SH-SY5Y (cell line): Measurements from ENCODE around the gene DCAF8.

Experiments
- GATA2 ChIP-seq: IDR thresholded peaks from 2 replicates; pipeline ENCODE4 v1.6.1; 2011; ENCODE audit warnings: mild to moderate bottlenecking, low read depth, low read length
- GATA3 ChIP-seq: IDR thresholded peaks from 2 replicates; pipeline ENCODE4 v1.6.1; 2011; ENCODE audit warnings: low read depth, mild to moderate bottlenecking, low read length, moderate library complexity

GRCh38 chr1:160217481-160218051, 44.8 kb downstream of the DCAF8 start:
- TF ChIP-seq GATA3 (no peak), GATA2 (no peak)
